Activated naive CD4-positive, alpha-beta T cell treated with anti-CD3 and anti-CD28 coated beads, Interleukin-2, amount 50 U/mL, for 24 hours (primary cell): ENCODE data around the gene DHRSX.

Experiments used
- H3K27ac Mint-ChIP-seq: one replicate; pipeline ENCODE4 v1.8.0; 2021; ENCODE audit warnings: mild to moderate bottlenecking, mixed read lengths
- H3K27me3 Mint-ChIP-seq: one replicate; pipeline ENCODE4 v1.8.0; 2021; ENCODE audit warnings: mixed read lengths
- H3K36me3 Mint-ChIP-seq: one replicate; pipeline ENCODE4 v1.8.0; 2021; ENCODE audit warnings: mixed read lengths
- H3K4me1 Mint-ChIP-seq: one replicate; pipeline ENCODE4 v1.8.0; 2021; ENCODE audit warnings: mixed read lengths
- H3K4me3 Mint-ChIP-seq: one replicate; pipeline ENCODE4 v1.8.0; 2021; ENCODE audit warnings: mild to moderate bottlenecking, mixed read lengths
- H3K9me3 Mint-ChIP-seq: one replicate; pipeline ENCODE4 v1.8.0; 2021; ENCODE audit warnings: mixed read lengths

The DHRSX gene

DNA sequence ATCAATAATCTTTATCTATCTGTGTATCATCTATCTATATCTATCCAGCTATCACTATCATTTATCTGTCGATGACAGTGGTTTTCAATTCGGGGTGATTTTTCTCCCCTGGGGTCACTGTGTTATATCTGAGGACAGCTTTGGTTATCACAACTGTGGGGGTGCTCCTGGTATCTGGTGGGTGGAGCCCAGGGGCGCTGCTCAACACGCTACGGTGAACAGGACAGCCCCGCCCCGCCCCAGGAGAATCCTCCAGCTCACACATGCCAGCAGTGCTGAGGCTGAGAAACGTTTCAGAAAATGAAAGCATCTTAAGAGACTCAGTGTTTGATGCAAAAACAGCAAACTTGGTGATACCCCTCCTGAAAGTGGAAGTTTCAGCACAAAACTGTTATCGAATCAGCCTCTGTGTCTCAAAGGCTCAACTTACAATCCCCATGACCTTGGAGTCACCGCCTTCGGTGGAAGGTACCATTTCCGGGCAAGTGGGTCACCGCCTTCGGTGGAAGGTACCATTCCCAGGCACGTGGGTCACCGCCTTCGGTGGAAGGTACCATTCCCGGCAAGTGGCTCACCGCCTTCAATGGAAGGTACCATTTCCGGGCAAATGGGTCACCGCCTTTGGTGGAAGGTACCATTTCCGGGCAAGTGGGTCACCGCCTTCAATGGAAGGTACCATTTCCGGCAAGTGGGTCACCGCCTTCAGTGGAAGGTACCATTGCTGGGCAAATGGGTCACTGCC lies 315.3 kb downstream of the DHRSX start:
- Mint-ChIP-seq H3K36me3 (peaks cover 6% of the 10 kb centered on the region), H3K27ac (no peak overlapping the region), H3K4me1 (no peaks in the 10 kb centered on the region), H3K27me3 (no peaks in the 10 kb centered on the region), H3K9me3 (peaks cover 9% of the 10 kb centered on the region), H3K4me3 (no peak overlapping the region)

DNA sequence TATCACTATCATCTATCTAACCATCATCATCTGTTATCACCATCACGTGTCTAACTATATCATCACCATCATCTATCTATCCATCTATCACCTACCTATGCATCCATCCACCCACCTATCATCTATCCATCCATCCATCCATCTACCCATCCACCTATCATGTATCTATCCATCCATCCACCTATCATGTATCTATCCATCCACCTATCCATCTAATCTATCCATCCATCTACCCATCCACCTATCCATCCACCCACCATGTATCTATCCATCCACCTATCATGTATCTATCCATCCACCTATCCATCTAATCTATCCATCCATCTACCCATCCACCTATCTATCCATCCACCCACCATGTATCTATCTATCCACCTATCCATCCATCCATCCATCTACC lies 316.7 kb downstream of the DHRSX start:
- peaks cover 9% of the 10 kb centered on the region for H3K9me3 Mint-ChIP-seq
- peaks cover 6% of the 10 kb centered on the region for H3K36me3 Mint-ChIP-seq

DNA sequence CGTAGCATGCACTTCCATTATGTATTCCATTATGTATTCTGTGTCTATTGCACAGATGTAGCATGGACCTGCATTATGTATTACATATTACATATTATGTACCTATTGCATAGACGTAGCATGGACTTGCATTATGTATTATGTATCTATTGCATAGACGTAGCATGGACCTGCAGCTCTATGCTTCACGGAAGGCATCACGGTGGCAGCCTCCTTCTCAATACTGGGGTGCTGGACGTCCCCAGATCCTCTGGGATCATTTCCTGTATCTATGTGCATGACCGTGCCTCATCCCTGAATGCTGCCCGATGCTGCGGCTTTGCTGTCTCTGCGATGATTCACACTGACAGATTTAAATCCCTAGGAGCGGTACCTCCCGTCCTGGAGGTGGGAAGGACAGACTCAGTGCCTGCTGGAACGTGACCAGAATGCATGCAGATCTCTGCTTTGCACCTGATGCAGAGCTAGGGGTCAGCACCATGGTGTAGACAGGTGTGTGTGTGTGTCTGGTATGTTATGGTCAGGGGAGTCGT lies 317.5 kb downstream of the DHRSX start:
- H3K36me3 Mint-ChIP-seq = peaks cover 5% of the 10 kb centered on the region
- no peaks in the 10 kb centered on the region for H3K4me1 Mint-ChIP-seq
- peaks cover 7% of the 10 kb centered on the region for H3K9me3 Mint-ChIP-seq
- no peak overlapping the region for H3K27ac Mint-ChIP-seq
- H3K4me3 Mint-ChIP-seq = no peak overlapping the region
- H3K27me3 Mint-ChIP-seq = no peaks in the 10 kb centered on the region

More for the DNA sequence above, 316.7 kb downstream of the DHRSX start:
- no peaks in the 10 kb centered on the region for H3K4me1 Mint-ChIP-seq
- no peaks in the 10 kb centered on the region for H3K27me3 Mint-ChIP-seq
- no peak overlapping the region for H3K27ac Mint-ChIP-seq
- no peak overlapping the region for H3K4me3 Mint-ChIP-seq

DNA sequence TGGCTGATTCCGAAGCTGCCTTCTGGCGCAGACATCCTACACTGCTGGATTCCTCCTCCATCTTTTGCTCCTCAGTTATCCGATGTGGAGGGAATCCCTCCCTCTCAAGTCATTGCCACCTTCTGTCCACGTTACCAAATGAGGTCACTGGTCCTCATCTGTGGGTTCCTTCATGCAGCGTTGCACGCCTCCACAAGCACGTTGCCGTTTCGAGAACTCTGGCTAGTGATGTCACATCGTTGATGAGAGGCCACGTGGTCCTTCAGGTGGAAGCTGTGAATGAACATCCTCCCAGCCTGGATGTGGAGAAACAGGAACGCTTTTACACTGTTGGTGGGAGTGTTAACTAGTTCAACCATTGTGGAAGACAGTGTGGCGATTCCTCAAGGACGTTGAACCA lies 323.2 kb downstream of the DHRSX start:
- no peak overlapping the region for H3K27ac Mint-ChIP-seq
- no peaks in the 10 kb centered on the region for H3K4me1 Mint-ChIP-seq
- no peaks in the 10 kb centered on the region for H3K27me3 Mint-ChIP-seq
- peaks cover 2% of the 10 kb centered on the region for H3K36me3 Mint-ChIP-seq
- H3K9me3 Mint-ChIP-seq = peaks cover 8% of the 10 kb centered on the region
- H3K4me3 Mint-ChIP-seq = no peak overlapping the region

DNA sequence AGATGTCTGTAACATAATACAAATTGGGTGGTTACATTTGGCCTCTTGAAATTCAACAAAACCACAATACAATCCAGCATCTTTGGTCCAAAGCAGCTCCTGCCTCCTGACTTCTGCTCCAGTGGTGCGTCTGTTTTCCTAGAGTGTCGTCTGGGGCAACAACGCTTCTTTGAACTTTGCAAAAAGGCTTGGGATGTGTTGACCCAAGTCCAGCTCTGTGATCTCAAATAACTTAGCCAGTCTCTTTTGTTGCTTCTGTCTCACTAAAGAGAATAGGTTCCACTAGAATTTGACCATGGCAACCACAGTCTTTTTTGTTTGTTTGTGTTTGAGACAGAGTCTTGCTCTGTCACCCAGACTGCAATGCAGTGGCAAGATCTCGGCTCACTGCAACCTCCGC lies 324.0 kb downstream of the DHRSX start:
- Mint-ChIP-seq H3K36me3 (peaks cover 2% of the 10 kb centered on the region), H3K4me3 (no peak overlapping the region), H3K27ac (no peak overlapping the region), H3K27me3 (no peaks in the 10 kb centered on the region), H3K9me3 (peaks cover 8% of the 10 kb centered on the region), H3K4me1 (no peaks in the 10 kb centered on the region)

DNA sequence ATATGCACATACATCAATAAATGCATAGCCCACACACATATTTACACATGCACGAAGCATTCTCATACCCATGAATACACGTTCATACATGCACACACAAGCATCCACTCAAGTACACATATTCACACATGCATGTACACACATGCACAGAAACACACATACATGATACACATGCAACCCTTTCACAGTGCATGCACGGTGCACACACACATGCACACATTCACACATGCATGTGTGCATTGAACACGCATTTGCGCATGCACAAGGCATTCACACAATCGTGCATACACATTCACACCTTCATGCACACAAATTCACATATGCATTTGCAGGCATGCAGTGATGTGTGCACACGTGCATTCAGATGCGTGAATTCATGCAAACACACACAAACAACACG lies 324.5 kb downstream of the DHRSX start:
- Mint-ChIP-seq H3K36me3 (peaks cover 2% of the 10 kb centered on the region), H3K9me3 (peaks cover 12% of the 10 kb centered on the region), H3K27me3 (no peaks in the 10 kb centered on the region)

DNA sequence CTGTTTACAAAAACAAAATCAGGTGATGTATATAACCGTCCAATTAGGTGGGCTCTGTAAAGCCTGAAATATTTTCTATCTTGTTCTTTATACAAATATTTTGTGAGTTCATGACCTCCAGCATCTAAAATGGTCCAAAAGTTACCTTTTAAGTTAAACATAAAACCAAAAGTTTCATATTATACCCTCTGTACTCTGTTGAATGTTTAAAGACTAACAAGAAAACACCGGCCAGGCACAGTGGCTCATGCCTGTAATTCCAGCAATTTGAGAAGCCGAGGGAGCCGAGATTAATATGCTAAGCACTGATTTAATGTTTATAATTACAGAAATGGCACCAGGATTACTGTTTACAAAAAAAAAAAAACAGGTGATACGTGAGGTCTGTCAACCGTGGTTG lies 328.4 kb downstream of the DHRSX start:
- no peak overlapping the region for H3K4me3 Mint-ChIP-seq
- peaks cover 14% of the 10 kb centered on the region for H3K9me3 Mint-ChIP-seq
- no peak overlapping the region for H3K27ac Mint-ChIP-seq

More for the DNA sequence above, 324.5 kb downstream of the DHRSX start:
- Mint-ChIP-seq H3K4me3 (no peak overlapping the region), H3K4me1 (no peaks in the 10 kb centered on the region), H3K27ac (no peak overlapping the region)

More for the DNA sequence above, 328.4 kb downstream of the DHRSX start:
- H3K4me1 Mint-ChIP-seq = no peaks in the 10 kb centered on the region
- H3K36me3 Mint-ChIP-seq = no peaks in the 10 kb centered on the region
- H3K27me3 Mint-ChIP-seq = no peaks in the 10 kb centered on the region
